Measurements from ENCODE around the gene IRAK1BP1. TPM values are rescaled to one million over a fixed set of nuclear protein-coding genes. Genes with fewer than 3 reads are reported as not detected.
"Not testable (repeated sequence)": the region's sequence is repeated elsewhere in the genome, so short reads cannot be mapped to it uniquely, and the experiment has no call there.

Gene IRAK1BP1
- polyA plus RNA-seq, 4 donors: 13.1 to 13.6 (median 13.2) TPM

- no peak for DNase-seq (ENCODE audit: low read depth in 4 of 4, low spot score in 3 of 4)
Measured at GRCh38 chr6:78875505-78875904, 8.2 kb downstream of the IRAK1BP1 start.

GRCh38 chr6:78883651-78884050, 16.3 kb downstream of the IRAK1BP1 start:
- no peak for DNase-seq (ENCODE audit: low read depth in 4 of 4, low spot score in 3 of 4)

- DNase-seq (ENCODE audit: low read depth in 4 of 4, low spot score in 3 of 4): not testable (repeated sequence)
Measured at GRCh38 chr6:78889901-78890300, 22.6 kb downstream of the IRAK1BP1 start.

- no peak for DNase-seq (ENCODE audit: low read depth in 4 of 4, low spot score in 3 of 4)
Measured at GRCh38 chr6:78896227-78896626, 28.9 kb downstream of the IRAK1BP1 start.

- DNase-seq (ENCODE audit: low read depth in 4 of 4, low spot score in 3 of 4): no peak
Measured at GRCh38 chr6:78908621-78909020, 41.3 kb downstream of the IRAK1BP1 start.

- DNase-seq (ENCODE audit: low read depth in 4 of 4, low spot score in 3 of 4): no peak
Measured at GRCh38 chr6:78909391-78909790, 42.0 kb downstream of the IRAK1BP1 start.

- no peak for DNase-seq (ENCODE audit: low read depth in 4 of 4, low spot score in 3 of 4)
Measured at GRCh38 chr6:78910010-78910409, 42.7 kb downstream of the IRAK1BP1 start.

GRCh38 chr6:78910591-78911171, 43.3 kb downstream of the IRAK1BP1 start:
- no peak for DNase-seq (ENCODE audit: low read depth in 4 of 4, low spot score in 3 of 4)

- no peak for DNase-seq (ENCODE audit: low read depth in 4 of 4, low spot score in 3 of 4)
Measured at GRCh38 chr6:78911218-78911940, 44.0 kb downstream of the IRAK1BP1 start.

- DNase-seq (ENCODE audit: low read depth in 4 of 4, low spot score in 3 of 4): no peak
Measured at GRCh38 chr6:78916411-78916810, 49.1 kb downstream of the IRAK1BP1 start.

- DNase-seq (ENCODE audit: low read depth in 4 of 4, low spot score in 3 of 4): no peak
Measured at GRCh38 chr6:78917788-78918187, 50.4 kb downstream of the IRAK1BP1 start.

- not testable (repeated sequence) for DNase-seq (ENCODE audit: low read depth in 4 of 4, low spot score in 3 of 4)
Measured at GRCh38 chr6:78921168-78921567, 53.8 kb downstream of the IRAK1BP1 start.

GRCh38 chr6:78925317-78925716, 58.0 kb downstream of the IRAK1BP1 start:
- no peak for DNase-seq (ENCODE audit: low read depth in 4 of 4, low spot score in 3 of 4)

- DNase-seq (ENCODE audit: low read depth in 4 of 4, low spot score in 3 of 4): no peak
Measured at GRCh38 chr6:78935553-78935952, 68.2 kb downstream of the IRAK1BP1 start.

- DNase-seq (ENCODE audit: low read depth in 4 of 4, low spot score in 3 of 4): no peak
Measured at GRCh38 chr6:78936515-78936914, 69.2 kb downstream of the IRAK1BP1 start.

GRCh38 chr6:78942446-78942845, 75.1 kb downstream of the IRAK1BP1 start:
- no peak for DNase-seq (ENCODE audit: low read depth in 4 of 4, low spot score in 3 of 4)

GRCh38 chr6:78947529-78947928, 80.2 kb downstream of the IRAK1BP1 start:
- DNase-seq (ENCODE audit: low read depth in 4 of 4, low spot score in 3 of 4): no peak

- DNase-seq (ENCODE audit: low read depth in 4 of 4, low spot score in 3 of 4): no peak
Measured at GRCh38 chr6:78947962-78948361, 80.6 kb downstream of the IRAK1BP1 start.

GRCh38 chr6:78948785-78949184, 81.4 kb downstream of the IRAK1BP1 start:
- no peak for DNase-seq (ENCODE audit: low read depth in 4 of 4, low spot score in 3 of 4)

GRCh38 chr6:78952362-78952761, 85.0 kb downstream of the IRAK1BP1 start:
- DNase-seq (ENCODE audit: low read depth in 4 of 4, low spot score in 3 of 4): no peak

All from right renal pelvis (tissue), 4 donors.